Activated T-cell treated with anti-CD3 and anti-CD28 coated beads, Interleukin-2, amount 50 U/mL, for 72 hours (primary cell): ENCODE measurements around the gene COX15. TPM values are rescaled to one million over a fixed set of nuclear protein-coding genes. Genes with fewer than 3 reads are reported as not detected.

Experiments used
- ATAC-seq, 2 donors: fragments of 150-1000 bp; cut with Tn5 transposase; replicated peaks in 1 of 2; 2 replicates each; pipeline ENCODE4 v1.10.0; 2021; ENCODE audit warnings: moderate library complexity in 2 of 2, mild to moderate bottlenecking in 1 of 2
- DNase-seq, 2 donors: peaks; one replicate each; pipeline ENCODE4 v3.0.0; 2021 to 2022; ENCODE audit warnings: mixed read lengths in 1 of 2
- H3K27ac Mint-ChIP-seq: one replicate; pipeline ENCODE4 v1.8.0; 2022; ENCODE audit warnings: mild to moderate bottlenecking, moderate library complexity, mixed read lengths
- H3K27me3 Mint-ChIP-seq: one replicate; pipeline ENCODE4 v1.8.0; 2022; ENCODE audit warnings: low read depth, mixed read lengths
- H3K36me3 Mint-ChIP-seq, 2 donors: one replicate each; pipeline ENCODE4 v1.8.0; 2022; ENCODE audit warnings: mixed read lengths in 2 of 2, mild to moderate bottlenecking in 1 of 2; ENCODE audit not compliant: insufficient read depth in 2 of 2
- H3K4me1 Mint-ChIP-seq: one replicate; pipeline ENCODE4 v1.8.0; 2022; ENCODE audit warnings: low read depth, mixed read lengths
- H3K4me3 Mint-ChIP-seq, 2 donors: one replicate each; pipeline ENCODE4 v1.8.0; 2022; ENCODE audit warnings: mild to moderate bottlenecking in 2 of 2, mixed read lengths in 2 of 2, moderate library complexity in 2 of 2
- H3K9me3 Mint-ChIP-seq, 2 donors: one replicate each; pipeline ENCODE4 v1.8.0; 2022; ENCODE audit warnings: mixed read lengths in 2 of 2
- total RNA-seq, 2 donors: library from RNA; stranded (reverse); gene quantifications; one replicate each; pipeline ENCODE4 v1.2.3, GENCODE V29; 2022

COX15 gene
- 10 to 100 TPM; 33.4 to 38.2 TPM for total RNA-seq

GRCh38 chr10:99732033-99732842 is at the start of gene COX15, which contains the start of gene CUTC:
COX15 (minus strand) TSS chr10:99732127; CDS start chr10:99732049, 78 bp downstream.
CUTC (plus strand) TSS chr10:99732234; CDS start chr10:99732349, 115 bp downstream.
- no peaks in the 10 kb centered on the region for H3K27me3 Mint-ChIP-seq
- DNase-seq, result peak; percentile 94 to 96
- peaks cover 8 to 26% of the 10 kb centered on the region in 2 donors for H3K36me3 Mint-ChIP-seq
- peak within 1 kb of the TSS; percentile 98 for H3K27ac Mint-ChIP-seq
- peak within 1 kb of the TSS; percentile 97 to 99 for H3K4me3 Mint-ChIP-seq
- H3K9me3 Mint-ChIP-seq, result no peaks in the 10 kb centered on the region
- ATAC-seq, result peak; percentile 94
- peaks cover 39% of the 10 kb centered on the region for H3K4me1 Mint-ChIP-seq

- no peaks in the 10 kb centered on the region for H3K36me3 Mint-ChIP-seq
- DNase-seq, result no peak
- H3K27ac Mint-ChIP-seq, result no peak overlapping the region
- no peaks in the 10 kb centered on the region for H3K27me3 Mint-ChIP-seq
- H3K4me3 Mint-ChIP-seq, result no peak overlapping the region
- H3K4me1 Mint-ChIP-seq, result peaks cover 9% of the 10 kb centered on the region
- peak in 1 of 2 donors; percentile 38 for ATAC-seq
- no peaks in the 10 kb centered on the region for H3K9me3 Mint-ChIP-seq
These were observed 47.4 kb upstream of the COX15 start for GRCh38 chr10:99779335-99779734.

- no peaks in the 10 kb centered on the region for H3K9me3 Mint-ChIP-seq
- peaks cover 9% of the 10 kb centered on the region for H3K4me1 Mint-ChIP-seq
- no peaks in the 10 kb centered on the region for H3K36me3 Mint-ChIP-seq
- DNase-seq (no peak), ATAC-seq (no peak)
- no peak overlapping the region for H3K27ac Mint-ChIP-seq
- no peak overlapping the region for H3K4me3 Mint-ChIP-seq
- no peaks in the 10 kb centered on the region for H3K27me3 Mint-ChIP-seq
These were observed 46.2 kb upstream of the COX15 start for GRCh38 chr10:99777918-99778714.

GRCh38 chr10:99775850-99776249 is 43.9 kb upstream of the COX15 start:
- DNase-seq (no peak), ATAC-seq (no peak)
- Mint-ChIP-seq H3K4me1 (peaks cover 9% of the 10 kb centered on the region), H3K4me3 (no peak overlapping the region), H3K9me3 (no peaks in the 10 kb centered on the region), H3K36me3 (no peaks in the 10 kb centered on the region), H3K27ac (no peak overlapping the region), H3K27me3 (no peaks in the 10 kb centered on the region)

- Mint-ChIP-seq H3K4me3 (no peak overlapping the region), H3K27me3 (no peaks in the 10 kb centered on the region), H3K27ac (no peak overlapping the region), H3K9me3 (no peaks in the 10 kb centered on the region), H3K4me1 (no peaks in the 10 kb centered on the region), H3K36me3 (no peaks in the 10 kb centered on the region)
- ATAC-seq, result no peak
- DNase-seq, result no peak
These were observed 38.6 kb upstream of the COX15 start for GRCh38 chr10:99770408-99771045.

- H3K27me3 Mint-ChIP-seq, result no peaks in the 10 kb centered on the region
- ATAC-seq (no peak), DNase-seq (no peak)
- no peak overlapping the region for H3K27ac Mint-ChIP-seq
- H3K4me3 Mint-ChIP-seq, result no peak overlapping the region
- no peaks in the 10 kb centered on the region for H3K9me3 Mint-ChIP-seq
- H3K4me1 Mint-ChIP-seq, result no peaks in the 10 kb centered on the region
- H3K36me3 Mint-ChIP-seq, result no peaks in the 10 kb centered on the region
These were observed 37.8 kb upstream of the COX15 start for GRCh38 chr10:99769706-99770105.

GRCh38 chr10:99768556-99768955 is 36.6 kb upstream of the COX15 start:
- H3K9me3 Mint-ChIP-seq, result no peaks in the 10 kb centered on the region
- peaks cover 0 to 4% of the 10 kb centered on the region in 2 donors for H3K36me3 Mint-ChIP-seq
- no peaks in the 10 kb centered on the region for H3K27me3 Mint-ChIP-seq
- H3K4me1 Mint-ChIP-seq, result no peaks in the 10 kb centered on the region
- H3K27ac Mint-ChIP-seq, result no peak overlapping the region
- no peak overlapping the region for H3K4me3 Mint-ChIP-seq
- no peak for DNase-seq
- ATAC-seq, result no peak

GRCh38 chr10:99767901-99768300 is 36.0 kb upstream of the COX15 start:
- H3K9me3 Mint-ChIP-seq, result no peaks in the 10 kb centered on the region
- no peaks in the 10 kb centered on the region for H3K27me3 Mint-ChIP-seq
- DNase-seq (no peak), ATAC-seq (no peak)
- H3K27ac Mint-ChIP-seq, result no peak overlapping the region
- no peak overlapping the region for H3K4me3 Mint-ChIP-seq
- H3K4me1 Mint-ChIP-seq, result no peaks in the 10 kb centered on the region
- H3K36me3 Mint-ChIP-seq, result peaks cover 0 to 6% of the 10 kb centered on the region in 2 donors

GRCh38 chr10:99766302-99766681 is 34.4 kb upstream of the COX15 start:
- Mint-ChIP-seq H3K27ac (no peak overlapping the region), H3K4me1 (no peaks in the 10 kb centered on the region), H3K36me3 (peaks cover 2 to 17% of the 10 kb centered on the region in 2 donors), H3K4me3 (no peak overlapping the region), H3K9me3 (peaks cover 0 to 5% of the 10 kb centered on the region in 2 donors), H3K27me3 (no peaks in the 10 kb centered on the region)
- DNase-seq, result peak in 1 of 2 donors; percentile 6
- ATAC-seq, result peak; percentile 37 to 71

- H3K27ac Mint-ChIP-seq, result peak overlapping the region; percentile 38
- DNase-seq (no peak), ATAC-seq (no peak)
These were observed 33.9 kb upstream of the COX15 start for GRCh38 chr10:99765672-99766301.

GRCh38 chr10:99761365-99761764 is 29.4 kb upstream of the COX15 start:
- ATAC-seq (no peak), DNase-seq (no peak)
- Mint-ChIP-seq H3K4me3 (no peak overlapping the region), H3K4me1 (no peaks in the 10 kb centered on the region), H3K27ac (no peak overlapping the region), H3K27me3 (no peaks in the 10 kb centered on the region), H3K9me3 (peaks cover 0 to 5% of the 10 kb centered on the region in 2 donors), H3K36me3 (peaks cover 14 to 46% of the 10 kb centered on the region in 2 donors)

More at GRCh38 chr10:99765672-99766301, 33.9 kb upstream of the COX15 start:
- Mint-ChIP-seq H3K4me1 (no peaks in the 10 kb centered on the region), H3K9me3 (peaks cover 0 to 5% of the 10 kb centered on the region in 2 donors), H3K27me3 (no peaks in the 10 kb centered on the region), H3K36me3 (peaks cover 5 to 21% of the 10 kb centered on the region in 2 donors), H3K4me3 (no peak overlapping the region)

GRCh38 chr10:99760321-99760720 is 28.4 kb upstream of the COX15 start:
- H3K27me3 Mint-ChIP-seq, result no peaks in the 10 kb centered on the region
- H3K36me3 Mint-ChIP-seq, result peaks cover 14 to 51% of the 10 kb centered on the region in 2 donors
- H3K4me3 Mint-ChIP-seq, result no peak overlapping the region
- no peaks in the 10 kb centered on the region for H3K4me1 Mint-ChIP-seq
- no peak for ATAC-seq
- H3K27ac Mint-ChIP-seq, result no peak overlapping the region
- H3K9me3 Mint-ChIP-seq, result peaks cover 0 to 5% of the 10 kb centered on the region in 2 donors
- no peak for DNase-seq
